ENCODE data around the gene ATP8A2. TPM values are rescaled to one million over a fixed set of nuclear protein-coding genes. Genes with fewer than 3 reads are reported as not detected.

The ATP8A2 gene
- total and polyA plus RNA-seq, 12 donors = under 0.01 to 0.18 (median 0.10) TPM; not detected in 3

- no peaks in the 10 kb centered on the region for H3K36me3 ChIP-seq
- WGBS, 2 donors = 90 to 93% methylated on average over 4 of the region's 4 CpGs
- peaks cover 0 to 29% (median 0%) of the 10 kb centered on the region in 9 donors for H3K4me1 ChIP-seq
- peaks cover 0 to 17% (median 0%) of the 10 kb centered on the region in 7 donors for H3K27me3 ChIP-seq
- ATAC-seq = no peak
- H3K27ac ChIP-seq = peak overlapping the region in 1 of 10 donors; percentile 75
- no peak overlapping the region for H3K4me3 ChIP-seq
- TF ChIP-seq CTCF (IDR thresholded peaks at IDR 0.05) = no peak
- intact Hi-C loops (cut with DNase I) = no loop called here
- H3K9me3 ChIP-seq = peaks cover 0 to 3% (median 0%) of the 10 kb centered on the region in 11 donors
- no peak for DNase-seq
Observed at GRCh38 chr13:25846222-25846984, 474.6 kb downstream of the ATP8A2 start.

- intact Hi-C loops (cut with DNase I) = no loop called here
- DNase-seq (no peak), ATAC-seq (no peak)
- Histone ChIP-seq H3K4me3 (no peak overlapping the region), H3K9me3 (no peaks in the 10 kb centered on the region), H3K36me3 (no peaks in the 10 kb centered on the region), H3K27ac (peak overlapping the region in 1 of 10 donors; percentile 75), H3K4me1 (peaks cover 0 to 29% (median 0%) of the 10 kb centered on the region in 9 donors), H3K27me3 (peaks cover 0 to 11% (median 0%) of the 10 kb centered on the region in 7 donors)
- WGBS, 2 donors = 76 to 82% methylated on average over 5 of the region's 5 CpGs
- TF ChIP-seq CTCF (IDR thresholded peaks at IDR 0.05) = no peak
Observed at GRCh38 chr13:25847145-25847544, 475.4 kb downstream of the ATP8A2 start.

GRCh38 chr13:25847635-25848626 lies 476.2 kb downstream of the ATP8A2 start:
- Histone ChIP-seq H3K4me3 (no peak overlapping the region), H3K27me3 (peaks cover 0 to 10% (median 0%) of the 10 kb centered on the region in 7 donors), H3K36me3 (no peaks in the 10 kb centered on the region), H3K27ac (peak overlapping the region in 1 of 10 donors; percentile 66), H3K4me1 (peaks cover 0 to 29% (median 0%) of the 10 kb centered on the region in 9 donors), H3K9me3 (no peaks in the 10 kb centered on the region)
- WGBS, 2 donors = 75 to 77% methylated on average over 11 of the region's 11 CpGs
- DNase-seq (no peak), ATAC-seq (peak in 2 of 8 donors; percentile 25 to 67)
- intact Hi-C loops (cut with DNase I) = no loop called here
- no peak for TF ChIP-seq CTCF (IDR thresholded peaks at IDR 0.05)
